Measurements from ENCODE around the gene ZNF783. TPM values are rescaled to one million over a fixed set of nuclear protein-coding genes. Genes with fewer than 3 reads are reported as not detected.

Gene ZNF783
- total and polyA plus RNA-seq, 9 of the 15 experiments (the other 6 are each of a cell fraction or from before 2014, with no cell fraction given) = 0.66 to 11.2 (median 5.4) TPM

- TF ChIP-seq STAT6 (CRISPR knock-in tag; IDR thresholded peaks at IDR 0.05) (no peak), ZNF3 (CRISPR knock-in tag; IDR thresholded peaks at IDR 0.05) (no peak), E2F1 (CRISPR knock-in tag; IDR thresholded peaks at IDR 0.05) (no peak), RBM14 (IDR thresholded peaks at IDR 0.05; ENCODE audit: borderline replicate concordance, insufficient read depth, low read depth, low read length) (no peak), POLR2H (tag; IDR thresholded peaks at IDR 0.05; ENCODE audit: low read depth) (no peak), KDM2B (CRISPR knock-in tag; IDR thresholded peaks at IDR 0.05) (no peak), ZBTB49 (CRISPR knock-in tag; IDR thresholded peaks at IDR 0.05; ENCODE audit: borderline replicate concordance) (no peak), ZNF165 (CRISPR knock-in tag; IDR thresholded peaks at IDR 0.05; ENCODE audit: borderline replicate concordance) (no peak), PATZ1 (CRISPR knock-in tag; IDR thresholded peaks at IDR 0.05; ENCODE audit: borderline replicate concordance) (no peak), E2F3 (CRISPR knock-in tag; IDR thresholded peaks at IDR 0.05) (no peak), ZNF586 (CRISPR knock-in tag; conservative IDR thresholded peaks at IDR 0.05) (no peak), MXI1 (IDR thresholded peaks at IDR 0.05; ENCODE audit: low read depth, low read length) (no peak), ZC3H11A (IDR thresholded peaks at IDR 0.05; ENCODE audit: low read depth, low read length) (no peak), ESRRA (IDR thresholded peaks at IDR 0.05; ENCODE audit: borderline replicate concordance, low read depth) (no peak), ATF4 (CRISPR knock-in tag; IDR thresholded peaks at IDR 0.05) (no peak)
Observed at GRCh38 chr7:149283321-149283720, 21.3 kb downstream of the ZNF783 start (continued).
